Fibroblast of lung (primary cell): ENCODE data around the gene IL10RA.

Source experiments
- CTCF ChIP-seq, 2 donors: IDR thresholded peaks in 1 of 2; conservative IDR thresholded peaks in 1 of 2; 1 replicate in 1 of 2; 2 replicates in 1 of 2; pipeline ENCODE4 v1.5.1; 2011 to 2012; ENCODE audit warnings: low read length in 2 of 2, control low read depth in 1 of 2, inconsistent platforms in 1 of 2, low read depth in 1 of 2, mild to moderate bottlenecking in 1 of 2
- EZH2 ChIP-seq: IDR thresholded peaks from 2 replicates; pipeline ENCODE4 v1.5.1; 2012; ENCODE audit warnings: low read length, control low read depth, mild to moderate bottlenecking; ENCODE audit errors: missing control alignments

GRCh38 chr11:118007040-118007439 is 20.8 kb downstream of the IL10RA start:
- TF ChIP-seq EZH2 (no peak), CTCF (conservative IDR thresholded peaks at IDR 0.05 in 1 of 2, IDR thresholded peaks at IDR 0.05 in 1 of 2; ENCODE audit: low read depth in 1 of 2, low read length in 2 of 2) (no peak)
